OCI-LY3 (cell line): ENCODE results near the gene SCUBE1.

Experiments
- CTCF ChIP-seq: fragments of 200-600, 300-600 bp; sonication (generic); IDR thresholded peaks from 2 replicates; pipeline ENCODE4 v1.5.1; 2014; ENCODE audit warnings: antibody characterized with exemption, low read length, low read depth
- EZH2phosphoT487 ChIP-seq: fragments of 200-600 bp; shearing (Covaris generic); IDR thresholded peaks from 2 replicates; pipeline ENCODE4 v1.6.1; 2018; ENCODE audit warnings: antibody characterized with exemption, mixed run types, low read depth

- TF ChIP-seq CTCF (no peak), EZH2phosphoT487 (no peak)
Observed at GRCh38 chr22:43325176-43325575, 18.0 kb downstream of the SCUBE1 start.
